Measurements from ENCODE around the gene MKX.

DNA sequence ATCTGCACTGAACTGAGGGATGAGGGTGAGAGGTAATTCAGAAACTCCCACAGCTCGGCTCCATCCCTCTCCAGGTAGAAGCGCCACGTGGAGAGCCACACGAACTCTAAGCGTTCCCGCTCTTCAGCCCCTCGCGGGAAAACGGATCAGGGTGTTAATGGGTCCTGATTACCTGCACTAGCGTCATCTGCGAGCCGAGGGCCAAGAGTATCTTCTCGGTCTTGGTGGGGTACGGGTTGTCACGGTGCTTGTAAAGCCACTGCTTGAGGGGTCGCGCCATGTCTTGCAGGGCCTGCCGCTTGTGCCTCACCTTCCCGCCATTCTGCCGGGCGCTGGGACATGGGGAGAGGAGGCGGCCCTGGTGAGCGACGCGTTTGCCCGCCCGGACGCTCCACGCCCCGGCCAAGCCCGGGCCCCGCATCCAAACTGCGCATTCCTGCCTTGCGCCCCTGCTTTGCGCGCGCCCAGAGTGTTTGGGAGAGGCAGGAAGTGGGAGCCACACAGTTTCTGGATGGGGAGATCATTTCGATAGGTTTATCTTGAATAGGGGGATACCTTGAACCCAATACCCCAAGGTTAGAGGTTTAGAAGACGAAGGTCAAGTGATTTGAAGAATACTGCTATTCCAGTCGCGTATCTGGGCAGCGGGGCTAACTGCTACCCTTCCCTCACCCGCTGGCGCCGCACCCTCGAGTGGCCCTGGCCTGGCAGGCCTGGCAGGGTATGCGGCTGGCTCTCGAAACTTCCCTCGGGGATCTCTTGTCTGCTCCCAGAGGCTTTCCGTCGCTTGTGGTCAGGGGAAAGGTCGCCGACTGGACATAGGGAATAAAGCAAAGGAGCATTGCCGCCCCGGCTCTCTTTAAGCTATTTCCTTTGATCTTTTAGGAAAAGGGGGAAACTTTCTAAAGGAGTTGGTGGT is 4.2 kb downstream of the MKX start:
- no peak for TF ChIP-seq EP300 (IDR thresholded peaks at IDR 0.05)
- TF ChIP-seq, protein P1, sequence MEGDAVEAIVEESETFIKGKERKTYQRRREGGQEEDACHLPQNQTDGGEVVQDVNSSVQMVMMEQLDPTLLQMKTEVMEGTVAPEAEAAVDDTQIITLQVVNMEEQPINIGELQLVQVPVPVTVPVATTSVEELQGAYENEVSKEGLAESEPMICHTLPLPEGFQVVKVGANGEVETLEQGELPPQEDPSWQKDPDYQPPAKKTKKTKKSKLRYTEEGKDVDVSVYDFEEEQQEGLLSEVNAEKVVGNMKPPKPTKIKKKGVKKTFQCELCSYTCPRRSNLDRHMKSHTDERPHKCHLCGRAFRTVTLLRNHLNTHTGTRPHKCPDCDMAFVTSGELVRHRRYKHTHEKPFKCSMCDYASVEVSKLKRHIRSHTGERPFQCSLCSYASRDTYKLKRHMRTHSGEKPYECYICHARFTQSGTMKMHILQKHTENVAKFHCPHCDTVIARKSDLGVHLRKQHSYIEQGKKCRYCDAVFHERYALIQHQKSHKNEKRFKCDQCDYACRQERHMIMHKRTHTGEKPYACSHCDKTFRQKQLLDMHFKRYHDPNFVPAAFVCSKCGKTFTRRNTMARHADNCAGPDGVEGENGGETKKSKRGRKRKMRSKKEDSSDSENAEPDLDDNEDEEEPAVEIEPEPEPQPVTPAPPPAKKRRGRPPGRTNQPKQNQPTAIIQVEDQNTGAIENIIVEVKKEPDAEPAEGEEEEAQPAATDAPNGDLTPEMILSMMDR (IDR thresholded peaks at IDR 0.05), result no peak

Measured in upper lobe of left lung (tissue), 4 donors.